ENCODE results near the gene FBXL20. TPM values are rescaled to one million over a fixed set of nuclear protein-coding genes. Genes with fewer than 3 reads are reported as not detected.

Gene FBXL20
- total and polyA plus RNA-seq, 2 of the 8 experiments (the other 6 are each of a cell fraction or from before 2014, with no cell fraction given) = 5.5 to 11.0 TPM

DNA sequence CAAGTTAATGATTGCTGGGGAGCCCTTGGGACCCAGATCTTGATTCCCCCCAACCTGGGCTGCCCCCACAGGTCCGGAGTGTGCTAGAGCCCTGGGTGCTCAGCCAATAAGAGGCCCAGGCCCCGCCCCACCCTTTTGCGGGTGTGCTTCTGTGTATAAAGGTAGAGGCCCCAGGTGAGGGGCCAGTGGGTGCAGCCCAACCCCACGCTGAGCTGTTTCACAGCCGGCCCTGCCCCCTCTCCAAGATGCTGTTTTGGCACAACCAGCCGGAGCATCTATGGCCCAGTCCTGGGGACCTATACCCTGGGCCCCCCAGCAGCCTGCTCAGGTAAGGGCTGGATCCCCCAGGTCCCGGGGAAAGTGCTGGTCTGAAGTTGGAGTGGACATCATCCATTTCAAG, 163.8 kb downstream of the FBXL20 start (continued):
- TF ChIP-seq RXRA (IDR thresholded peaks at IDR 0.05; ENCODE audit: insufficient read depth, low read depth, low read length) = no peak

All from H1 (cell line).